ACC112 (cell line): ENCODE results near the gene MLLT10.
A peak's percentile ranks its signal among the peaks of the same experiment; 100 is the strongest.

Source experiments
- H2AFZ ChIP-seq: fragments of 200-600 bp; sonication (generic); one replicate; pipeline ENCODE4 v1.6.0; 2017; ENCODE audit warnings: antibody characterized with exemption, low read length; ENCODE audit not compliant: unreplicated experiment
- H3K27ac ChIP-seq: fragments of 200-600 bp; sonication (generic); 2 replicates; pipeline ENCODE4 v1.5.1; 2014; ENCODE audit warnings: low read depth, mild to moderate bottlenecking, antibody characterized with exemption, low read length, moderate library complexity
- H3K27me3 ChIP-seq: fragments of 200-600 bp; sonication (generic); 2 replicates; pipeline ENCODE4 v1.6.1; 2014; ENCODE audit warnings: mild to moderate bottlenecking, antibody characterized with exemption, low read length, moderate library complexity, mixed read lengths; ENCODE audit not compliant: insufficient read depth
- H3K36me3 ChIP-seq: fragments of 200-600 bp; sonication (generic); 2 replicates; pipeline ENCODE4 v1.6.1; 2016; ENCODE audit warnings: mild to moderate bottlenecking, antibody characterized with exemption, low read length, moderate library complexity, mixed read lengths; ENCODE audit not compliant: insufficient read depth
- H3K4me1 ChIP-seq: fragments of 200-600 bp; sonication (generic); one replicate; pipeline ENCODE4 v1.6.1; 2016; ENCODE audit warnings: low read length, mixed read lengths; ENCODE audit not compliant: insufficient read depth, unreplicated experiment, control insufficient read depth
- H3K4me3 ChIP-seq: fragments of 200-600 bp; sonication (generic); 2 replicates; pipeline ENCODE4 v1.5.1; 2014; ENCODE audit warnings: mild to moderate bottlenecking, low read depth, low read length
- H3K79me2 ChIP-seq: fragments of 200-600 bp; sonication (generic); one replicate; pipeline ENCODE4 v1.6.0; 2016; ENCODE audit warnings: low read length; ENCODE audit not compliant: control insufficient read depth, unreplicated experiment, insufficient read depth

MLLT10 gene

DNA sequence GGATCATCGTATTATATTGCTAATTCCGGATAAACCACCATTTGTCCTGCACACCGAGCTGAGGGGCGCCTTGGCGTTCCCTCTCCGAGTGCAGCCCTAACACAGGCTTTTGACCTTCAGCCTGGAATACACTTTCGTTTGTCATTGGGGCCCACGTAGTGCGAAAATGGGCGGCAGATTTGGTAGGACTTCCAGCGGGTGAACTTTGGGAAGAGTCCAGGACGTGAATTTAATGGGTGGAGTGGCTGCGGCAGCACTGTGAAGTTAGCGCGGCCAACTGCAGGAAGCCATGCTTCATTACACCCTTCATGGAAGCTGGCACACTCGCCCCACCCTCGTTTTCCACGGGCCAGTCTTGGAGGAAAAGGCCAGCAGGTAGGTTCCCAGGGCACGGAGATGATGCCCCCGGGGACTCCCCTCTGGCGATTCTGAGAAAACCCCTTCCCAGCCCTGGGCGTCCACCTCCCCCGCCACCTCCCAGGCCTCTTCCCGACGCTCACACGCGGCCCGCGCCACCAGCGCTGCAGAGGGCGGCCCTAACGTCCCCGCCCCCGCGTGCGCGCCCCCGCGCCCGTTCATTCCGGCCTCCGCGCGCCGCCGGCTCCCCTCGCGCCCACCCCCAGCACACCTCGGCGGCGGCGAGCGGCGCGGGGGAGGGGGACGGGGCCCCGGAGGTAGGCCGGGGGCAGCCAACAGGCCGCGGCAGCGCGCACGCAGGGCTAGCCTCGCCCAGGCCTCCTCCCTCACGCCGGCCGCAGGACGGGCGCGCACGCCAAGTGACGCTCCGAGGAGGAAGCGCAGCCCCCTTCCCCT lies at the start of gene MLLT10:
MLLT10 (plus strand) TSS at position 766 of the 813 bp plus-strand sequence. CDS start 413 bp downstream, outside the sequence.
- peaks cover 30% of the 10 kb centered on the region for H3K79me2 ChIP-seq
- H3K27ac ChIP-seq = peak within 1 kb of the TSS; percentile 68
- H3K36me3 ChIP-seq = peaks cover 3% of the 10 kb centered on the region; the same call in 1 of the 2 replicates
- no peaks in the 10 kb centered on the region for H3K27me3 ChIP-seq
- H3K4me1 ChIP-seq = peaks cover 31% of the 10 kb centered on the region
- peak within 1 kb of the TSS; percentile 65 for H2AFZ ChIP-seq
- H3K4me3 ChIP-seq = peak within 1 kb of the TSS; percentile 73

DNA sequence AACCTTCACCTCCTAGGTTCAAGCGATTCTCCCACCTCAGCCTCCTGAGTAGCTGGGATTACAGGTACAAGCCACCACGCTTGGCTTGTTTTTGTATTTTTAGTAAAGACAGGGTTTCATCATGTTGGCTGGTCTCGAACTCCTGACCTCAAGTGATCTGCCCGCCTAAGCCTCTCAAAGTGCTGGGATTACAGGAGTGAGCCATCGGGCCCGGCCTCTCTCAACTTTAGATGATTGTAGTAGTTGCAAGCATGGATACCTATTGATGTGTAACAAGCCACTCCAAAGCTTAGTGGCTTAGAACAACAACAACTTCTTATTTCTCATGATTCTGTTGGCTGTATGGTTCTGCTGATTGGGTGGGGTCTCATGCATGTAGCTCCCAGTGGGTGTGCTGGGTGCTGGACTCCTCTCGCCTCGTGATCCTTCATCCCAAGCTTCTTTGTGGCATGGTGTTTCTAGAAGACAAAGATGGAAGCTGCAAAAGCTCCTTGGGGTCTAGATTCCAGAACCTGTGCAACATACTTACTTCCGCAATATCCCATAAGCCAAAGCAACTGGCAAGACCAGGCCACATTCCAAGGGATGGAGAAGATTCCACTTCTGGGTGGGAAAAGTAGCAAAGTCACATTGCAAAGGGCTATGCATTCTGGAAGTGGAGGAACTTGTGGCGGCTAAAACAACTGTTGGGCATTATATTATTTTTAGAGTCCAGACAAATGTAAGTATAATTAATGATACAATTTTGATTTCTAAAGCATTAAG lies 46.4 kb upstream of the MLLT10 start:
- Histone ChIP-seq H3K79me2 (no peaks in the 10 kb centered on the region), H3K27ac (no peak overlapping the region), H3K36me3 (no peaks in the 10 kb centered on the region), H2AFZ (no peak overlapping the region), H3K27me3 (no peaks in the 10 kb centered on the region), H3K4me3 (no peak overlapping the region), H3K4me1 (peaks cover 8% of the 10 kb centered on the region)

DNA sequence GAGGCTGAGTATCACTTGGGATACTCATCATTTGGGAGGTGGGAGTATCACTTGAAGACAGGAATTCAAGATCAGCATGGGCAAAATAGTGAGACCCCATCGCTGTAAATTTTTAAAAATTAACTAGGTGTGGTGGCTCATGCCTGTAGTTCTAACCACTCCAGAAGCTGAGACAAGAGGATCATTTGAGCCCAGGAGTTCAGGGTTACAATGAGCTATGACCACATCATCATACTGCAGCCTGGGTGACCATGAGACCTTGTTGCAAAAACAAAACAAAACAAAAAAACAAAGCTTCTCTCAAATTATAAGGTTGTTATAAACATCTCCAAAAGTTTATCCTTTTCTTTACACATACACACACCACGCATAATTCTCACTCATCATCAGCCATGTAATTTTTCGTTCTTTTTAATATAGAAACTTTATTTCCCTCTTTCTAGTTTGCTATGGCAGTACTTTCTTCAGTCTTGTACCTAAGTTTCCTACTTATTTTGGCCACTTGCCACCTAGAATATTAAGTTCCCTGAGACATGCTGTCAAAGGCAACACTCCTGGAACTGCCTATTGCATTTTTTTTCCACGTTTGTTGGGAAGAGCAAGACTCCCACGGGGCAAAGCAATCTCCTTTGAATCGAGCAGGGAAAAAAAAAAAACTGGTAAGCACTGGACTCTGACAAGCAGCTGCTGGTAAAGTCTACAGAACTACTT lies 45.6 kb upstream of the MLLT10 start:
- no peaks in the 10 kb centered on the region for H3K79me2 ChIP-seq
- H3K4me1 ChIP-seq = peaks cover 8% of the 10 kb centered on the region
- H2AFZ ChIP-seq = peak overlapping the region; percentile 81
- no peaks in the 10 kb centered on the region for H3K36me3 ChIP-seq
- no peak overlapping the region for H3K4me3 ChIP-seq
- no peaks in the 10 kb centered on the region for H3K27me3 ChIP-seq
- 0 out of 2 replicates have a peak overlapping the region, but pooled peaks have one; percentile 2 for H3K27ac ChIP-seq

DNA sequence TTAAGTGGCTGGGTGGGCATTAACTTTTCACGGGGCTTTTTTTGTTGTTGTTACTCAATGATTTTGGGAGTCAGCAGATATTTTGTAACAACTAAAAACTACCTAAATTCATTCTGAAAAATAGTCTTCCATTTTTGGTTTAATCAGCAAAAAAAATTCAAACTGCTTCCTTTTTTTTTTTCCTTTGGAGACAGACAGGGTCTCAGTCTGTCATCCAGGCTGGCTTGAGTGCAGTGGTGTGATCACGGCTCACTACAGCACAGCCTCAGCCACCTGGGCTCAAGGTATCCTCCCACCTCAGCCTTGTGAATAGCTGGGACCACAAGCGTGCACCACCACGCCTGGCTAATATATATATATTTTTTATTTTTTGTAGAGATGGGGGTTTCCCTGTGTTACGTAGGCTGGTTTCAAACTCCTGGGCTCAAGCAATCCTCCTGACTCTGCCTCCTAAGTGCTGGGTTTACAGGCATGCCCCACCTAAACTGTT lies 45.0 kb upstream of the MLLT10 start:
- Histone ChIP-seq H3K36me3 (no peaks in the 10 kb centered on the region), H2AFZ (peak overlapping the region; percentile 81), H3K27ac (0 out of 2 replicates have a peak overlapping the region, but pooled peaks have one; percentile 2), H3K27me3 (no peaks in the 10 kb centered on the region), H3K79me2 (no peaks in the 10 kb centered on the region), H3K4me3 (no peak overlapping the region), H3K4me1 (peaks cover 8% of the 10 kb centered on the region)

DNA sequence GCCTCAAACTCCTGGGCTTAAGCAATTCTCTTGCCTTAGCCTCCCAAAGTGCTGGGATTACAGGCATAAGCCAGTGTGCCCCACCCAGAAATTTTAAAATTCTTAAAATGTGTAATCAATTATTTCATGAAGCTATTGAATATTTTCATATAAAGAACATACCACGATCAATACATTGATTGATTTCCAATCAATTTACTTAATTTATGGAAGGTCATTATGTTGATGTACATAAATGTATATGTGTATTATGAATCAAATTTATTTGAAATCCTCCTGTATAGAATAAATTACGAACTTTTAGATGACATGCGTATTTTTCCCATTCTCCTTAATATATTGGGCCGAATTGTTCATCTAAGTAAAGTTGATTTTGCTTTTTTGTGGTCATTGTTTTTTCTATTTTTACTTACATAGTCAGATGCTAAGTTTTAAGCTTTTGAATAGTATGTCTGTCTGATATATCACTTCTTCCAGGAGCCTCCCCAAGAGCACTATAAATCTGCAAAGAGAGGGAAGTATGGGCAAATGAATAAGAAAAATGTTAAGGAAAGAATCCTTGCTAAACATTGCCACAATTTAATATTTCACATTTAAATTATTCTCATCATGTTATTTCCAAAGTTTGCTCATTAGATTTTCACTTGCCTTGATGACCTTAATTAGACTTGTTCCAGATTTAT lies 43.9 kb upstream of the MLLT10 start:
- Histone ChIP-seq H3K27ac (no peak overlapping the region), H2AFZ (no peak overlapping the region), H3K79me2 (no peaks in the 10 kb centered on the region), H3K4me3 (no peak overlapping the region), H3K36me3 (no peaks in the 10 kb centered on the region), H3K4me1 (peaks cover 8% of the 10 kb centered on the region), H3K27me3 (no peaks in the 10 kb centered on the region)

DNA sequence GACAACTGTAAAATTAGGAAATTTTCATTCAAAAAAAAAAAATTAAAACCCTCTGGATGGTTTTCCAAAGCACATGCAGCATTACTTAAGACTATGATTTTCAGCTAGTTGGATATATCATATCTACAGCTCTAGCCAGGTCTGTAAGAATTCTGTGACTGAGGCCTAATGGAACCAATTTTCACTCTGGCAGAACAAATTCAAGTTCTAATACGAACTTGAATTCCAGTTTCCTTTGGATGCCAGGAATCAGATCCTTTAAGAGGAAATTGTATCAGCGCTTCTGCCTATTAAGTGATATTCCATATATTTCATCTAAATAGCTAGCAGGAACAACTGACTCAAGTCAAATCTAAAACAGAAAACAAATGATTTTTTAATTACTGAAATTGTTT lies 43.3 kb upstream of the MLLT10 start:
- no peak overlapping the region for H3K27ac ChIP-seq
- no peaks in the 10 kb centered on the region for H3K27me3 ChIP-seq
- H3K36me3 ChIP-seq = no peaks in the 10 kb centered on the region
- peaks cover 8% of the 10 kb centered on the region for H3K4me1 ChIP-seq
- H3K4me3 ChIP-seq = no peak overlapping the region
- H3K79me2 ChIP-seq = no peaks in the 10 kb centered on the region
- H2AFZ ChIP-seq = no peak overlapping the region

DNA sequence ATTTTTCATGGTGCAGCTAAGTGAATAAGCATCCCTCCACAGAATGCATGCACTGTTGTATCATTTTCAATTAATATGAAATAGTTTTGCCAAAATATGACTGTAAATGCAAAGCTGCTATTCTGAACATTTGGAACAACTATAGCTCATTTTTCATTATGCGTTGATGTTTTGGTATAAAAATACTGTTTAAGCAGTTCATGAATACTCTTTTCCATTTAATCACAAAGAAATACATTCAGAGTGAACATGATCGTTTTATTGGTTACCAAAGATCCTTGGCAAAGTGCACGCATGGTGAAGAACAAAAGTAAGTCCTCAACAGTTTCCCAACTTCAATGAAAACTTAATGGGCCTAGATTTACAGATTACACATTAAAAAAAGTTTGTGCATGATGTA lies 41.6 kb upstream of the MLLT10 start:
- Histone ChIP-seq H2AFZ (no peak overlapping the region), H3K4me1 (peaks cover 8% of the 10 kb centered on the region), H3K4me3 (no peak overlapping the region), H3K27ac (no peak overlapping the region), H3K27me3 (no peaks in the 10 kb centered on the region), H3K79me2 (no peaks in the 10 kb centered on the region), H3K36me3 (no peaks in the 10 kb centered on the region)

DNA sequence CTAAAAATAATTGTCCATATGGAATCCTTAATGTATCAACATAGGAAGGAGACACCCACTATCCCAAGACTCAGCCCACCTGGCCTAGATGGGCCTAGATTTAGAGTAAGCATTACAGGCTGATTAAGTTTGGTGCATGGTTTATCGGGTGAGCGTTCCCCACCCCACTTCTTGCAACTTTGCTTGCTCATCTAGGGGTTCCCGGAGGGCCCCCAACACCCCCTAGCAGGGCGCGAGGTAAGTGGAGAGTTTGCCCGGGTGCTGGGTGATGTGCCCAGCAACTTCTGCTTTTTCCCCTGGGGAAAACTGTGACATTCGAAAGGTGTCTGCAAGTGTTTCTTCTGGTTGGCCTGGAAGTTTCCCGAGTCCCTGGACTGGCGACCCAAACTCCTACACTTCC lies 40.2 kb upstream of the MLLT10 start:
- peaks cover 4% of the 10 kb centered on the region for H3K4me1 ChIP-seq
- H3K36me3 ChIP-seq = no peaks in the 10 kb centered on the region
- H3K79me2 ChIP-seq = no peaks in the 10 kb centered on the region
- H3K27ac ChIP-seq = no peak overlapping the region
- H3K27me3 ChIP-seq = no peaks in the 10 kb centered on the region; the same call in 1 of the 2 replicates
- peak overlapping the region; percentile 87; the same call in 1 of the 2 replicates for H3K4me3 ChIP-seq
- no peak overlapping the region for H2AFZ ChIP-seq

DNA sequence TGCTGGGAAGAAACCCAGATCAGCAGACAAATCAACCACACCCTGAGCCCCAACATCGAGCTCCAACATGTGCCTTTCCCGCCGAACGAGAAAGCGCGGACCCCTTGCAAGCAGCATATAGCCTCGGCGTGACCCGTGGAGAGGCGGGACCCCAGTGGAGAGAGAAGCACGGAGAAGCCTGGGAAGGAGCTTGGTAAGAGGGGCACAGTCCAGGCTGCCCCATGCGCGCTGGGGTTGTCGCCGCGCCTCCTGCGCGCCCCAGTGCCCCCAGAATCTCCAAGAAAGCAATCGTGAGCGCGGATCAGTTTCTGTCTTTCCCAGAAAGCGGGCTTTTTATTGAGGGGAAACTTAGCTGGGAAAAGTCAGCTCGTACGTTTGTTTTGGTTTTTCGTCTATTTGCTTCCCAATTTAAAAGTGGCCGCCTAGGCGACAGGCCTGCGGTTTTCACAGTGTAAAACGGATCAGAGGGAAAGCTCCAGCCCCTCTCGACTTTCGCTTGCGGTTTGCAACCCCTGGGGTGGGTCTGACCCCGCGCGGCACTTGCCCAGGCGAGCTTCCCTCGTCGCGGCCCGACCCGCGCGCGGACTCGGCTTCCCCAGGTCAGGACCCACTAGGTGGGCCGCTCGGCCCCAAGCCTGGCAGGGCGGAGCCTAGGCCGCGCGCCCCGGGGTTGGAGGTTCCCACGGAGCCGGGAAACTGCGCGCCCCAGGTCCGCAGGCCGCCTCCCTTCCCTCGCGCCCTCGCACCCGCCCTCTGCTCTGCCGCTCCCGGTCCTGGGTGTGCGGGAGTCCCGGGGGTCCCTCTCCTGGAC lies 39.6 kb upstream of the MLLT10 start:
- Histone ChIP-seq H3K27me3 (no peaks in the 10 kb centered on the region; the same call in 1 of the 2 replicates), H3K4me3 (peak overlapping the region; percentile 87), H2AFZ (peak overlapping the region; percentile 71), H3K36me3 (no peaks in the 10 kb centered on the region), H3K27ac (no peak overlapping the region), H3K4me1 (no peaks in the 10 kb centered on the region), H3K79me2 (no peaks in the 10 kb centered on the region)
